ENCODE data around the gene TRIM62.

DNA sequence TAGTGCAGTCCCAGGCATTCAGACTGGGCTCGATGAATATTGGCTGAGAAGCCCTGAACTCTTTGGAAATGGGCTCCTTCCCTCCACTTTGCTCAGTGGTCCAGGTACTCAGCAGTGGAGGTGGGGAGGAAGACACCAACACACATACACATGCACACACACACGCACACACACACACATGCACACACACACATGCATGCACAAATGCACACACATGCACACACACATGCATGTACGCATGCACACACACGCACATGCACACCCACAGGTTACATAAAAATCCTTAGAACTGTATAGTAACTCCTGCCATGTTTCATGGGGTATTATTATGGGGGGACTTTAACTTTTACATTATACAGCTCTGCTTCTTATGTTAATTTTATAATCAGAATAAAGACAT, 5.0 kb downstream of the TRIM62 start:
- TF ChIP-seq, protein P1, sequence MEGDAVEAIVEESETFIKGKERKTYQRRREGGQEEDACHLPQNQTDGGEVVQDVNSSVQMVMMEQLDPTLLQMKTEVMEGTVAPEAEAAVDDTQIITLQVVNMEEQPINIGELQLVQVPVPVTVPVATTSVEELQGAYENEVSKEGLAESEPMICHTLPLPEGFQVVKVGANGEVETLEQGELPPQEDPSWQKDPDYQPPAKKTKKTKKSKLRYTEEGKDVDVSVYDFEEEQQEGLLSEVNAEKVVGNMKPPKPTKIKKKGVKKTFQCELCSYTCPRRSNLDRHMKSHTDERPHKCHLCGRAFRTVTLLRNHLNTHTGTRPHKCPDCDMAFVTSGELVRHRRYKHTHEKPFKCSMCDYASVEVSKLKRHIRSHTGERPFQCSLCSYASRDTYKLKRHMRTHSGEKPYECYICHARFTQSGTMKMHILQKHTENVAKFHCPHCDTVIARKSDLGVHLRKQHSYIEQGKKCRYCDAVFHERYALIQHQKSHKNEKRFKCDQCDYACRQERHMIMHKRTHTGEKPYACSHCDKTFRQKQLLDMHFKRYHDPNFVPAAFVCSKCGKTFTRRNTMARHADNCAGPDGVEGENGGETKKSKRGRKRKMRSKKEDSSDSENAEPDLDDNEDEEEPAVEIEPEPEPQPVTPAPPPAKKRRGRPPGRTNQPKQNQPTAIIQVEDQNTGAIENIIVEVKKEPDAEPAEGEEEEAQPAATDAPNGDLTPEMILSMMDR (IDR thresholded peaks at IDR 0.05): no peak
- no peak for TF ChIP-seq POLR2A (IDR thresholded peaks at IDR 0.05)
- TF ChIP-seq POLR2AphosphoS5 (IDR thresholded peaks at IDR 0.05): no peak
- TF ChIP-seq EP300 (IDR thresholded peaks at IDR 0.05): no peak

All from gastroesophageal sphincter (tissue), 3 donors.